22Rv1 (cell line): ENCODE results near the gene CNTNAP4.
A peak's percentile ranks its signal among the peaks of the same experiment; 100 is the strongest.

Source experiments
- CTCF ChIP-seq: fragments of 450-650 bp; IDR thresholded peaks from 2 replicates; pipeline ENCODE4 v1.5.1; 2017; ENCODE audit warnings: mild to moderate bottlenecking
- ZFX ChIP-seq: fragments of 450-650 bp; IDR thresholded peaks from 2 replicates; pipeline ENCODE4 v1.6.1; 2017; ENCODE audit warnings: antibody characterized with exemption, borderline replicate concordance

GRCh38 chr16:76265434-76266045 lies 11.7 kb upstream of the CNTNAP4 start:
- TF ChIP-seq CTCF (peak; percentile 86), ZFX (no peak)
